Skeletal muscle tissue (tissue), 4 donors: ENCODE data around the gene GTF3C5. TPM values are rescaled to one million over a fixed set of nuclear protein-coding genes. Genes with fewer than 3 reads are reported as not detected.
"Not testable (repeated sequence)": the region's sequence is repeated elsewhere in the genome, so short reads cannot be mapped to it uniquely, and the experiment has no call there.

Experiments
- H3K27ac ChIP-seq: one replicate; pipeline ENCODE4 v1.7.0; 2013; ENCODE audit warnings: mild to moderate bottlenecking, low read depth, low read length, inconsistent platforms
- H3K27me3 ChIP-seq, 3 donors: one replicate each; pipeline ENCODE4 v1.7.0; 2013; ENCODE audit warnings: low read length in 3 of 3; ENCODE audit not compliant: control insufficient read depth in 3 of 3, insufficient read depth in 3 of 3
- H3K36me3 ChIP-seq, 3 donors: one replicate each; pipeline ENCODE4 v1.7.0; 2013; ENCODE audit warnings: low read length in 3 of 3; ENCODE audit not compliant: control insufficient read depth in 3 of 3, insufficient read depth in 3 of 3
- H3K4me1 ChIP-seq, 3 donors: one replicate each; pipeline ENCODE4 v1.7.0; 2013; ENCODE audit warnings: low read length in 3 of 3, mild to moderate bottlenecking in 3 of 3; ENCODE audit not compliant: control insufficient read depth in 3 of 3, insufficient read depth in 3 of 3
- H3K4me3 ChIP-seq, 3 donors: one replicate each; pipeline ENCODE4 v1.7.0; 2013; ENCODE audit warnings: low read length in 3 of 3
- H3K9ac ChIP-seq, 3 donors: one replicate each; pipeline ENCODE4 v1.7.0; 2013; ENCODE audit warnings: low read length in 3 of 3, mild to moderate bottlenecking in 3 of 3, moderate library complexity in 2 of 3, low read depth in 1 of 3
- H3K9me3 ChIP-seq, 3 donors: one replicate each; pipeline ENCODE4 v1.7.0; 2013; ENCODE audit warnings: low read length in 3 of 3; ENCODE audit not compliant: control insufficient read depth in 3 of 3
- total RNA-seq: library from RNA; depleted of rRNA; stranded (reverse); fragments of >200 nt; gene quantifications from one replicate; pipeline ENCODE4 v1.2.3, GENCODE V29; 2014
- donor health status: Osteomylitis.

The GTF3C5 gene
- total RNA-seq, 1 donor from 2014 or later: 28.2 TPM

- Histone ChIP-seq H3K36me3 (no peaks in the 10 kb centered on the region), H3K4me1 (peaks cover 15 to 28% (median 19%) of the 10 kb centered on the region in 3 donors), H3K27me3 (peaks cover 0 to 3% (median 0%) of the 10 kb centered on the region in 3 donors), H3K9ac (no peak overlapping the region), H3K9me3 (no peaks in the 10 kb centered on the region), H3K4me3 (no peak overlapping the region), H3K27ac (no peak overlapping the region)
Observed at GRCh38 chr9:133027134-133027533, 3.7 kb upstream of the GTF3C5 start.

DNA sequence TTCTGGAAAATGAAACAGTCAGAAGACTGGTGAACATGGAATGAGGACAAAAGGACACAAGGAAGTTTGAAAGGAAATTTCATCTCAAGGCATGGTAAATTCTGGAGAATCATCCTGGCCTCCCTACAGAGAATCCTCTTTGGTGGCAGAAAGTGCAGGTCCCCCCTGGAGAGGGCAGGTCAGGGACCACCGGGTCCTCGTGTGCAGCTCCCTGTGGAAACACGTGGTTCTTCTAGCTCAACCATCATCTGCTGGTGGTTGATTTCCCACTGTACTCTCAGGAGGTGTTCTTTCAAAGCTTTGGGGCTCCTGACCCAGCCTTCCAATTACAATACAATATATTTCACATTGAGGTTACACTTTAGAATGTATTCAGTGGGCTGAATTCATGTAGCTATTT lies 2.6 kb upstream of the GTF3C5 start:
- Histone ChIP-seq H3K4me1 (peaks cover 18 to 36% (median 20%) of the 10 kb centered on the region in 3 donors), H3K9me3 (no peaks in the 10 kb centered on the region), H3K27me3 (peaks cover 0 to under 1% (median 0%) of the 10 kb centered on the region in 3 donors), H3K9ac (no peak overlapping the region), H3K36me3 (peaks cover 0 to 3% (median under 1%) of the 10 kb centered on the region in 3 donors), H3K4me3 (no peak overlapping the region), H3K27ac (no peak overlapping the region)

DNA sequence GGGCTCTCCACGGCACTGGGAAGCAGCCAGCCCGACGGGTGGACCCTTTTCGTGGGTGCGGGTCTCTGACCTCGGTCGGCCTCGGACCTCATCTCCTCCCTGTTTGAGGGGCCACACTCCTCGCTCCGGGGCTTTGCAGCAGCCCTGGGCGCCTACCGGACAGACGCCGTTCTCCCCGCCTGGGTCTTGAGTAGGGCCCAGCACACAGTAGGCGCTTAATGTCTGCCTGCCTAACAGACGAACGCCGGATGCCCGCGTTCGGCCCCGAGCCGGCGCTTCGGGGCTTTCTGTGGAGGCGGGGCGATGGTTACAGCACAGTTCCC lies 842 bp upstream of the GTF3C5 start:
- Histone ChIP-seq H3K9ac (peak overlapping the region; percentile 93 to 97 (median 96)), H3K9me3 (no peaks in the 10 kb centered on the region), H3K4me3 (peak overlapping the region; percentile 79 to 99 (median 90)), H3K36me3 (peaks cover 0 to 5% (median 3%) of the 10 kb centered on the region in 3 donors), H3K4me1 (peaks cover 20 to 53% (median 30%) of the 10 kb centered on the region in 3 donors), H3K27ac (peak overlapping the region; percentile 85), H3K27me3 (no peaks in the 10 kb centered on the region)

DNA sequence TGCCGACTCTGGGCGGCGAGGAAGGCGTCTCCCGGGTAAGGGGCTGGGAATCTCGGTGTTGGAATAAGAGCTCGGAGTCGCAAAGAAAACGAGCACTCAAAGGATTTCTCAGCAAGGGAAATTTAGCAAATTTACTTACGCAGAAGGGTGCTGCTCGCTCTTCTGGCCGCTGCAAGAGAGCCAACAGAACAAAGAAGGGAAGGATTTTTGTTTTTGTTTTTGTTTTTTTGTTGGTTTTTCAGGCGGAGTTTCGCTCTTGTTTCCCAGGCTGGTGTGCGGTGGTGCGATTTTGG lies 279 bp downstream of the GTF3C5 start:
- Histone ChIP-seq H3K27ac (peak overlapping the region; percentile 85), H3K9me3 (no peaks in the 10 kb centered on the region), H3K27me3 (no peaks in the 10 kb centered on the region), H3K36me3 (peaks cover 0 to 5% (median 3%) of the 10 kb centered on the region in 3 donors), H3K4me3 (peak overlapping the region; percentile 93 to 99 (median 93)), H3K9ac (peak overlapping the region; percentile 91 to 97 (median 93)), H3K4me1 (peaks cover 26 to 64% (median 34%) of the 10 kb centered on the region in 3 donors)

DNA sequence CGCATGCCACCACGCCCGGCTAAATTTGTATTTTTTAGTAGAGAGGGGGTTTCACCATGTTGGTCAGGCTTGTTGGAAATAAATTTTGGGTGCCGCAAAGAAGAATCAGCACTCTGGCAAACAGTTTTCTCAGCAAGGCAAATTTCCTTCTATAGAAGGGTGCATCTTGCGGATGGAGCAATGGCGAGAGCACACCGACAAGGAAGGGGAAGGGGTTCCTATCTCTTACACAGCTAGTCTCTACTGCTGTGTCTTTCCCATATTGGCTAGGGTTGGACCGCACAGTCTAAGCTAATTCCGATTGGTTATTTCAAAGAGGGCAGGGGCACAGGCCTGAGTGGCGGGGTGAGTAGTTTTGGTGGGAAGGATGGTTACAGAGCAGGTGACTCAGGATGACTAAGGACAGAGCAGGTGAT lies 707 bp downstream of the GTF3C5 start:
- peak overlapping the region; percentile 91 to 97 (median 93) for H3K9ac ChIP-seq
- H3K27me3 ChIP-seq: no peaks in the 10 kb centered on the region
- no peak overlapping the region for H3K27ac ChIP-seq
- H3K4me1 ChIP-seq: peaks cover 26 to 67% (median 34%) of the 10 kb centered on the region in 3 donors
- H3K9me3 ChIP-seq: no peaks in the 10 kb centered on the region
- H3K4me3 ChIP-seq: peak overlapping the region; percentile 93 to 99 (median 93)
- H3K36me3 ChIP-seq: peaks cover 0 to 5% (median 3%) of the 10 kb centered on the region in 3 donors

DNA sequence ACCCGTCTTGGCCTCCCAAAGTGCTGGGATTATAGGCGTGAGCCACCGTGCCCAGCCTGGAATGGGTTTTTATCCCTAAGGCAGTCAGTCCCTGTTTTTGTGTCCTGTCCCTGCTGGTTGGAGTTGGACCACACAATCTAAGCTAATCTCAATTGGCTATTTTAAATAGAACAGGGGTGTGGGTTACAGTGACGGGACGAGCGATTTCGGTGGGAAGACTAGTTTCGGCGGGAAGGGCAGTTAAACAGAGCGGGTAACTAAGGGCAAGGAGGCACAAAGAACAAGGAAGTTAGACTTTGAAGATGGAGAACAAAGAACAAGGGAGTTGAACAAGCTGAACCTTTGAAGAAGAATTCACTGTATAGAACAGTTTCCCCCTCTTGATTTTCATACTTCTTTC lies 1.4 kb downstream of the GTF3C5 start:
- Histone ChIP-seq H3K4me3 (peak overlapping the region; percentile 21 to 93 (median 49)), H3K9me3 (no peaks in the 10 kb centered on the region)

GRCh38 chr9:133035669-133036068 lies 4.9 kb downstream of the GTF3C5 start:
- H3K27ac ChIP-seq: no peak overlapping the region
- peaks cover 30 to 62% (median 33%) of the 10 kb centered on the region in 3 donors for H3K4me1 ChIP-seq
- H3K27me3 ChIP-seq: no peaks in the 10 kb centered on the region
- H3K9ac ChIP-seq: peak overlapping the region in 1 of 3 donors; percentile 7
- H3K9me3 ChIP-seq: no peaks in the 10 kb centered on the region
- peaks cover 0 to 8% (median 3%) of the 10 kb centered on the region in 3 donors for H3K36me3 ChIP-seq
- no peak overlapping the region for H3K4me3 ChIP-seq

More for the DNA sequence above, 1.4 kb downstream of the GTF3C5 start:
- peaks cover 26 to 67% (median 34%) of the 10 kb centered on the region in 3 donors for H3K4me1 ChIP-seq
- H3K36me3 ChIP-seq: peaks cover 0 to 8% (median 3%) of the 10 kb centered on the region in 3 donors
- H3K27ac ChIP-seq: no peak overlapping the region
- H3K9ac ChIP-seq: no peak overlapping the region
- H3K27me3 ChIP-seq: no peaks in the 10 kb centered on the region

DNA sequence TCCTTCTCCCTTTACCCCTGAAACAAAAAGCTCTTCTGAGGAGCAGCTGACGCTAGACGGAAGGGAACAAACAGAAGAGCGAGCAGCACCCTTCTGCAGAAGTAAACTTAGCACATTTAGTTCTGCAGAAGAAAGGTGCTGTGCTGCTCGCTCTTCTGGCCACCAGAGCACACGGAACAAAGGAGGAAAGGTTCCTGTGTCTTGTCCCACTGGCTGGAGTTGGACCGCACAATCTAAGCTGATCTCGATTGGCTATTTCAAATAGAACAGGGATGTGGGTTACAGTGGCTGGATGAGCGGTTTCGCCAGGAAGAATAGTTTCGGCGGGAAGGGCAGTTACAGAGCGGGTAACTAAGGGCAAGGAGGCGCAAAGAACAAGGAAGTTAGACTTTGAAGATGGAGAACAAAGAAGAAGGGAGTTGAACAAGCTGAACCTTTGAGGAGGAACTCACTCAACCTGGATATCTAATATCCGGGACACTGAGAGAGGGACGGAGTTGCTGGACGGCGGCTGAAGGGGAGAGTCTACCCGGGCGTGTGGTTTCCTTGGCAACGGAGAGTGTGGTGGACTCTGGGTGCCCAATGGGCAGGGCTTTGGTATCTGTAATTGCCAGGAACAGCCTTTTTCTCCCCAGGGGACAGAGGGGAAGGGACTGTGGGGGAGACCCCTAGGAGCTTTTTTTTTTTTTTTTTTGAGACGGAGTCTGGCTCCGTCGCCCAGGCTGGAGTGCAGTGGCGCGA lies 7.1 kb downstream of the GTF3C5 start:
- H3K9me3 ChIP-seq: no peaks in the 10 kb centered on the region
- H3K36me3 ChIP-seq: peaks cover 10 to 18% (median 11%) of the 10 kb centered on the region in 3 donors
- no peak overlapping the region for H3K27ac ChIP-seq
- H3K27me3 ChIP-seq: no peaks in the 10 kb centered on the region
- H3K4me1 ChIP-seq: peaks cover 18 to 41% (median 20%) of the 10 kb centered on the region in 3 donors
- H3K4me3 ChIP-seq: no peak overlapping the region
- H3K9ac ChIP-seq: no peak overlapping the region

- not testable (repeated sequence) for H3K9me3 ChIP-seq, H3K4me3 ChIP-seq, H3K9ac ChIP-seq, H3K27me3 ChIP-seq, H3K27ac ChIP-seq
- Histone ChIP-seq H3K4me1 (peaks cover 5 to 15% (median 11%) of the 10 kb centered on the region in 3 donors), H3K36me3 (peaks cover 31 to 41% (median 34%) of the 10 kb centered on the region in 3 donors)
Observed at GRCh38 chr9:133040892-133041479, 10.2 kb downstream of the GTF3C5 start.

GRCh38 chr9:133041958-133042357 lies 11.2 kb downstream of the GTF3C5 start:
- Histone ChIP-seq H3K4me3 (no peak overlapping the region), H3K9me3 (no peaks in the 10 kb centered on the region), H3K27ac (no peak overlapping the region), H3K36me3 (peaks cover 34 to 48% (median 43%) of the 10 kb centered on the region in 3 donors), H3K27me3 (no peaks in the 10 kb centered on the region), H3K9ac (no peak overlapping the region), H3K4me1 (peaks cover 5 to 15% (median 8%) of the 10 kb centered on the region in 3 donors)
